ENCODE measurements around the gene MTPN. TPM values are rescaled to one million over a fixed set of nuclear protein-coding genes. Genes with fewer than 3 reads are reported as not detected.

Gene MTPN
- total RNA-seq, 1 experiment from 2014 or later, result 98.2 TPM

DNA sequence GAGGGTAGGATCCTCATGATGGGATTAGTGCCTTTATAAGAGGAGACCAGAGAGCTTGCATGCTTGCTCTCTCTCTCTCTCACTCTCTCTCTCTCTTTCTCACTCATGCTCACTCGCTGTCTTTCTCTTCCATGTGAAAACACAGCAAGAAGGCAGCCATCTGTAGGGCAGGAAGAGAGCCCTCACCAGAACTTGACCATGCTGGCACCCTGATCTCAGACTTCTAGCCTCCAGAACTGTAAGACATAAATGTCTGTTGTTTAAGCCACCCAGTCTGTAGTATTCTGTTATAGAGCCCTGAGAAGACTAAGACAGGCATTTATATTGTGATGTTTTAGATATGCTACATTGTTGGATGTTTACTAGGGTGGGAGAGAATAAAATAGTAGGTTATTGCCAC, 43.4 kb upstream of the MTPN start:
- no peak overlapping the region for H2BK12ac ChIP-seq (ENCODE audit: insufficient read length, low read depth, low read length)
- H3K4me1 ChIP-seq (ENCODE audit: insufficient read depth, low read length), result no peaks in the 10 kb centered on the region
- no peaks in the 10 kb centered on the region for H3K79me1 ChIP-seq (ENCODE audit: insufficient read depth, low read depth, low read length, poor library complexity, severe bottlenecking)
- no peak overlapping the region for H3K4me3 Mint-ChIP-seq
- H3K4me1 Mint-ChIP-seq, result no peaks in the 10 kb centered on the region
- H3K27ac ChIP-seq (ENCODE audit: insufficient read length, low read depth, low read length), result no peak overlapping the region
- DNase-seq, result no peak
- H3K23me2 ChIP-seq (ENCODE audit: insufficient read length, low read depth, low read length, poor library complexity, severe bottlenecking), result no peaks in the 10 kb centered on the region
- no peak overlapping the region for H3K27ac Mint-ChIP-seq
- H3K23ac ChIP-seq (ENCODE audit: insufficient read length, low read depth, low read length), result no peak overlapping the region
- no peaks in the 10 kb centered on the region for H3K79me2 ChIP-seq (ENCODE audit: insufficient read depth, low read length)
- H3K18ac ChIP-seq (ENCODE audit: insufficient read length, low read depth, low read length), result no peak overlapping the region
- H2BK20ac ChIP-seq (ENCODE audit: low read depth, low read length, poor library complexity, severe bottlenecking), result no peak overlapping the region
- H4K5ac ChIP-seq (ENCODE audit: insufficient read length, low read depth, low read length), result no peak overlapping the region
- TF ChIP-seq, protein P1, sequence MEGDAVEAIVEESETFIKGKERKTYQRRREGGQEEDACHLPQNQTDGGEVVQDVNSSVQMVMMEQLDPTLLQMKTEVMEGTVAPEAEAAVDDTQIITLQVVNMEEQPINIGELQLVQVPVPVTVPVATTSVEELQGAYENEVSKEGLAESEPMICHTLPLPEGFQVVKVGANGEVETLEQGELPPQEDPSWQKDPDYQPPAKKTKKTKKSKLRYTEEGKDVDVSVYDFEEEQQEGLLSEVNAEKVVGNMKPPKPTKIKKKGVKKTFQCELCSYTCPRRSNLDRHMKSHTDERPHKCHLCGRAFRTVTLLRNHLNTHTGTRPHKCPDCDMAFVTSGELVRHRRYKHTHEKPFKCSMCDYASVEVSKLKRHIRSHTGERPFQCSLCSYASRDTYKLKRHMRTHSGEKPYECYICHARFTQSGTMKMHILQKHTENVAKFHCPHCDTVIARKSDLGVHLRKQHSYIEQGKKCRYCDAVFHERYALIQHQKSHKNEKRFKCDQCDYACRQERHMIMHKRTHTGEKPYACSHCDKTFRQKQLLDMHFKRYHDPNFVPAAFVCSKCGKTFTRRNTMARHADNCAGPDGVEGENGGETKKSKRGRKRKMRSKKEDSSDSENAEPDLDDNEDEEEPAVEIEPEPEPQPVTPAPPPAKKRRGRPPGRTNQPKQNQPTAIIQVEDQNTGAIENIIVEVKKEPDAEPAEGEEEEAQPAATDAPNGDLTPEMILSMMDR (conservative IDR thresholded peaks at IDR 0.05), result no peak
- no peak overlapping the region for H3K9ac ChIP-seq (ENCODE audit: extremely low read depth, insufficient read length, low read length)
- H2BK15ac ChIP-seq (ENCODE audit: low read depth, low read length), result no peak overlapping the region
- H3K36me3 Mint-ChIP-seq (ENCODE audit: insufficient read depth in 1 of 3, low read depth in 3 of 3), result no peaks in the 10 kb centered on the region
- H3K9me3 Mint-ChIP-seq, result no peaks in the 10 kb centered on the region; a peak in 1 of 5 replicates
- H3K9me3 ChIP-seq (ENCODE audit: control insufficient read depth, low read depth, low read length), result no peaks in the 10 kb centered on the region
- no peak overlapping the region for H3K56ac ChIP-seq (ENCODE audit: insufficient read length, low read depth, low read length)
- H2AFZ ChIP-seq (ENCODE audit: low read length), result no peak overlapping the region
- no peak overlapping the region for H3K14ac ChIP-seq (ENCODE audit: insufficient read depth, low read length)
- H2BK5ac ChIP-seq (ENCODE audit: insufficient read length, low read length), result no peak overlapping the region
- H3K27me3 ChIP-seq (ENCODE audit: insufficient read depth, low read length), result no peaks in the 10 kb centered on the region
- no peak overlapping the region for H3T11ph ChIP-seq (ENCODE audit: low read length)
- no peak overlapping the region for H2AK5ac ChIP-seq (ENCODE audit: insufficient read length, low read length)
- no peak overlapping the region for H4K91ac ChIP-seq (ENCODE audit: insufficient read length, low read depth, low read length)
- no CpG with 5 or more reads among the region's 1 CpG for WGBS (ENCODE audit: extremely low coverage, insufficient read length, low lambda C conversion rate)
- no peaks in the 10 kb centered on the region for H3K27me3 Mint-ChIP-seq (ENCODE audit: low read depth)
- H3K4ac ChIP-seq (ENCODE audit: low read depth, low read length), result no peak overlapping the region
- H4K20me1 ChIP-seq (ENCODE audit: control insufficient read depth, insufficient read depth, insufficient read length), result no peaks in the 10 kb centered on the region
- no peak overlapping the region for H2BK120ac ChIP-seq (ENCODE audit: low read depth, low read length, poor library complexity, severe bottlenecking)
- H4K8ac ChIP-seq (replicated peaks; ENCODE audit: insufficient read length, low read depth, low read length), result no peak overlapping the region
- no peak overlapping the region for H3K4me2 ChIP-seq (ENCODE audit: insufficient read depth, insufficient read length, low read length)

Measured in H9 (cell line).